Heart left ventricle (tissue), 13 donors: ENCODE data around the gene CNTNAP5.

ENCODE experiments used
- POLR2A ChIP-seq, 2 donors: fragments of 450-650 bp; IDR thresholded peaks; one replicate each; pipeline ENCODE4 v1.6.1; 2017; ENCODE audit warnings: antibody characterized with exemption in 2 of 2, mild to moderate bottlenecking in 2 of 2, moderate library complexity in 2 of 2
- TF ChIP-seq, protein P1 (sequence below), 12 donors: fragments of 200-600 bp; sonication (generic) in 4 of 12; IDR thresholded peaks; one replicate each; pipeline versions ENCODE4 v1.5.0 to v1.8.0; 2018 to 2022; ENCODE audit warnings: antibody characterized with exemption in 12 of 12, mild to moderate bottlenecking in 5 of 12
- donor health status: ischemic (EF 13 %, LVEDD 7.1; RV severe dilation, severe dysfunction).
- donor health status: DM: no; HTN: yes; CAD: no.
- donor health status: DM: no; HTN: no; CAD: no.
- donor health status: ischemic (EF 25% LVEDD 6.9; RV normal size, moderate dysfunction).
- donor health status: ischemic (EF 25% LVEDD 5.7; RV mildly dilated, moderate dysfunction).
- donor health status: ischemic (EF 35%, LVEDD 5.7; RV mildly dilated, moderate dysfunction).
- donor health status: nonischemic (EF 11% LVEDD 7.7; RV severe dilation, severe dysfunction).
- donor health status: DM: yes; HTN: yes; CAD: no.
- donor health status: PGD.
- donor health status: ischemic (EF 29% LVEDD 5.4; RV normal size, mild dysfunction).
- donor health status: nonischemic (EF 23%, LVEDD 6.1; RV moderate dilation, normal function).

DNA sequence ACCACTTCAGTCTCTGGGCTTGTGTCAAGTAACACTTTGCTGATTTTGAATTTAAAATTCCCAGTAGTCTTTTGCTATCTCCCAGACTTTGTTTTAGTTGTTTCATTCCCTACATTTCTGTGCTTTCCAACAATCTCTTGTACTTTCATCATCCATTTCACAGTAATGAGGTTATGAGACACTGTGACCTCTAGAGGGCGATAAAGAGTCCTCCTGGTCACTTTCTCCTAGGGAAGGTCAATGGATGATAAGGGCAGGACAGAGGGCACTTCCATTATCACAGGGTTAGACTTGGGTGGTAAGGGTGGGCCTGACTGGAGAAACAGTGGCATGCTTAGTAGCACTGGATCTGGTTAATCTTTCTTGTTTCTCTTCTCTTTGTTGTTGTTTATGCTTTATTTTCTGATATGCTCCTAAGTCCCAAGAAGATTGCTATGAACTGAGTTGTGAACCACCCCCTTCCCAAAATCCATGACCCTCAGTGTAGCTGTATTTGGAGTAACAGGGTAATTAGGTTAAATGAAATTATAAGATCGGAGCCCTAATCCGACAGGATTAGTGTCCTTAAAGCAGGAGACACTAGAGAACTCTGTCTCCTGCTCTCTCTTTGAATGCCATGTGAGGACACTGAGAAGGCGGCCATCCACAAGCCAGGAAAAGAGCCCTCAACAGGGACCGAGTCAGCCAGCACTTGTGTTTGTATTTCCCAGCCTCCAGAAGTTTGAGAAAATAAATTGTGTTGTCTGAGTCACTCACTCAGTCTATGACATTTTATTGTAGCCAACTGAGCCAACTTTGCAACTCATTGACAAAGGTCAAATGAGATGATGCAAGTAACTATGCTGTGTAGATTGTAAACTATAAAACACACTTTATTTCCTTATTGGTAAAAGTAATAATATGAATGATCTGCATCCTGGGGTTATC is 779.2 kb downstream of the CNTNAP5 start:
- TF ChIP-seq, protein P1, sequence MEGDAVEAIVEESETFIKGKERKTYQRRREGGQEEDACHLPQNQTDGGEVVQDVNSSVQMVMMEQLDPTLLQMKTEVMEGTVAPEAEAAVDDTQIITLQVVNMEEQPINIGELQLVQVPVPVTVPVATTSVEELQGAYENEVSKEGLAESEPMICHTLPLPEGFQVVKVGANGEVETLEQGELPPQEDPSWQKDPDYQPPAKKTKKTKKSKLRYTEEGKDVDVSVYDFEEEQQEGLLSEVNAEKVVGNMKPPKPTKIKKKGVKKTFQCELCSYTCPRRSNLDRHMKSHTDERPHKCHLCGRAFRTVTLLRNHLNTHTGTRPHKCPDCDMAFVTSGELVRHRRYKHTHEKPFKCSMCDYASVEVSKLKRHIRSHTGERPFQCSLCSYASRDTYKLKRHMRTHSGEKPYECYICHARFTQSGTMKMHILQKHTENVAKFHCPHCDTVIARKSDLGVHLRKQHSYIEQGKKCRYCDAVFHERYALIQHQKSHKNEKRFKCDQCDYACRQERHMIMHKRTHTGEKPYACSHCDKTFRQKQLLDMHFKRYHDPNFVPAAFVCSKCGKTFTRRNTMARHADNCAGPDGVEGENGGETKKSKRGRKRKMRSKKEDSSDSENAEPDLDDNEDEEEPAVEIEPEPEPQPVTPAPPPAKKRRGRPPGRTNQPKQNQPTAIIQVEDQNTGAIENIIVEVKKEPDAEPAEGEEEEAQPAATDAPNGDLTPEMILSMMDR (IDR thresholded peaks at IDR 0.05), result peak; percentile 34 to 59 (median 51)
- TF ChIP-seq POLR2A (IDR thresholded peaks at IDR 0.05), result no peak
